Lower leg skin (tissue), 4 donors: ENCODE results near the gene C5orf24. TPM values are rescaled to one million over a fixed set of nuclear protein-coding genes. Genes with fewer than 3 reads are reported as not detected.

Source experiments
- DNase-seq, 2 donors: peaks; one replicate each; pipeline ENCODE4 v3.0.0-alpha.2; 2019; ENCODE audit warnings: low spot score in 2 of 2
- H3K4me3 ChIP-seq: fragments of 200-600 bp; sonication (generic); 2 replicates; pipeline ENCODE4 v1.5.1; 2017; ENCODE audit warnings: mild to moderate bottlenecking, low read depth; ENCODE audit not compliant: poor library complexity, severe bottlenecking
- CTCF ChIP-seq, 3 donors: fragments of 450-650 bp; IDR thresholded peaks; one replicate each; pipeline ENCODE4 v1.5.1; 2016; ENCODE audit warnings: antibody characterized with exemption in 3 of 3, mild to moderate bottlenecking in 3 of 3, moderate library complexity in 2 of 3
- POLR2A ChIP-seq, 2 donors: fragments of 450-650 bp; IDR thresholded peaks; one replicate each; pipeline ENCODE4 v1.6.1; 2016 to 2017; ENCODE audit warnings: antibody characterized with exemption in 2 of 2, mild to moderate bottlenecking in 1 of 2, moderate library complexity in 1 of 2
- WGBS, 2 donors: methylation state at CpG; one replicate each; pipeline ENCODE4 v1.1.5; 2018; 5-methylcytosine and 5-hydroxymethylcytosine counted together
- intact Hi-C: fragments of 100-400 bp; cut with DNase I; formaldehyde crosslinking; loops from one replicate; pipeline ENCODE4 v1.15.0; 2023; ENCODE audit warnings: low total_unique reads
- total RNA-seq, 4 donors: library from RNA; depleted of rRNA; stranded (reverse); fragments of >200 nt; gene quantifications; one replicate each; pipeline ENCODE4 v1.1.0, GENCODE V29; 2016

C5orf24 gene
- total RNA-seq, 4 donors from 2014 or later, result 21.5 to 31.2 (median 25.9) TPM

GRCh38 chr5:134818776-134819175 is 27.0 kb upstream of the C5orf24 start:
- 84 to 94% methylated on average over 4 of the region's 4 CpGs for WGBS, 2 donors
- intact Hi-C loops, result no loop called here
- H3K4me3 ChIP-seq, result no peak overlapping the region
- DNase-seq, result no peak
- TF ChIP-seq POLR2A (IDR thresholded peaks at IDR 0.05), result no peak
- no peak for TF ChIP-seq CTCF (IDR thresholded peaks at IDR 0.05)

- no peak for DNase-seq
- H3K4me3 ChIP-seq, result no peak overlapping the region
- TF ChIP-seq CTCF (IDR thresholded peaks at IDR 0.05), result no peak
- no peak for TF ChIP-seq POLR2A (IDR thresholded peaks at IDR 0.05)
- intact Hi-C loops, result no loop called here
- 92% methylated on average over 4 of the region's 4 CpGs for WGBS, 2 donors
Observed at GRCh38 chr5:134819407-134819963, 26.3 kb upstream of the C5orf24 start.

GRCh38 chr5:134821841-134822240 is 23.9 kb upstream of the C5orf24 start:
- no peak for DNase-seq
- intact Hi-C loops, result loop anchor here (10.0 kb wide), 1 partner anchor 157 kb away; no protein-coding TSS in a partner anchor
- WGBS, 2 donors, result 90% methylated on average over 7 of the region's 7 CpGs
- H3K4me3 ChIP-seq, result no peak overlapping the region
- TF ChIP-seq POLR2A (IDR thresholded peaks at IDR 0.05), result no peak
- no peak for TF ChIP-seq CTCF (IDR thresholded peaks at IDR 0.05)

- no peak for DNase-seq
Observed at GRCh38 chr5:134824681-134825080, 21.1 kb upstream of the C5orf24 start.

GRCh38 chr5:134825212-134825611 is 20.6 kb upstream of the C5orf24 start:
- TF ChIP-seq POLR2A (IDR thresholded peaks at IDR 0.05), result no peak
- TF ChIP-seq CTCF (IDR thresholded peaks at IDR 0.05), result no peak
- intact Hi-C loops, result loop anchor here (10.0 kb wide), 1 partner anchor 160 kb away; no protein-coding TSS in a partner anchor
- no peak overlapping the region for H3K4me3 ChIP-seq
- DNase-seq, result no peak
- WGBS, 2 donors, result 88 to 89% methylated on average over 7 of the region's 7 CpGs

More at GRCh38 chr5:134824681-134825080, 21.1 kb upstream of the C5orf24 start:
- no peak overlapping the region for H3K4me3 ChIP-seq
- no peak for TF ChIP-seq CTCF (IDR thresholded peaks at IDR 0.05)
- TF ChIP-seq POLR2A (IDR thresholded peaks at IDR 0.05), result no peak
- intact Hi-C loops, result loop anchor here (10.0 kb wide), 1 partner anchor 160 kb away; no protein-coding TSS in a partner anchor
- WGBS, 2 donors, result 73 to 79% methylated on average over 1 of the region's 1 CpG
